Central memory CD8-positive, alpha-beta T cell (primary cell): Measurements from ENCODE around the gene CHD5.
"Not testable (repeated sequence)": the region's sequence is repeated elsewhere in the genome, so short reads cannot be mapped to it uniquely, and the experiment has no call there.

ENCODE experiments used
- ATAC-seq: fragments of 150-1000 bp; cut with Tn5 transposase; replicated peaks from 2 replicates; pipeline ENCODE4 v1.10.0; 2022; ENCODE audit warnings: mild to moderate bottlenecking, moderate FRiP score, moderate number of reproducible peaks; ENCODE audit not compliant: poor library complexity, severe bottlenecking; ENCODE audit errors: extremely low read depth
- DNase-seq, 2 donors: peaks; one replicate each; pipeline ENCODE4 v3.0.0; 2021; ENCODE audit warnings: low spot score in 2 of 2
- H3K27ac Mint-ChIP-seq: one replicate; pipeline ENCODE4 v1.8.0; 2022; ENCODE audit warnings: low read depth, mild to moderate bottlenecking, moderate library complexity, mixed read lengths
- H3K27me3 Mint-ChIP-seq: one replicate; pipeline ENCODE4 v1.8.0; 2022; ENCODE audit warnings: mixed read lengths
- H3K36me3 Mint-ChIP-seq: one replicate; pipeline ENCODE4 v1.8.0; 2022; ENCODE audit warnings: mild to moderate bottlenecking, moderate library complexity, mixed read lengths; ENCODE audit not compliant: insufficient read depth
- H3K4me1 Mint-ChIP-seq: one replicate; pipeline ENCODE4 v1.8.0; 2022; ENCODE audit warnings: mixed read lengths
- H3K4me3 Mint-ChIP-seq: one replicate; pipeline ENCODE4 v1.8.0; 2022; ENCODE audit warnings: mild to moderate bottlenecking, moderate library complexity, mixed read lengths
- H3K9me3 Mint-ChIP-seq: one replicate; pipeline ENCODE4 v1.8.0; 2022; ENCODE audit warnings: mixed read lengths

CHD5 gene

DNA sequence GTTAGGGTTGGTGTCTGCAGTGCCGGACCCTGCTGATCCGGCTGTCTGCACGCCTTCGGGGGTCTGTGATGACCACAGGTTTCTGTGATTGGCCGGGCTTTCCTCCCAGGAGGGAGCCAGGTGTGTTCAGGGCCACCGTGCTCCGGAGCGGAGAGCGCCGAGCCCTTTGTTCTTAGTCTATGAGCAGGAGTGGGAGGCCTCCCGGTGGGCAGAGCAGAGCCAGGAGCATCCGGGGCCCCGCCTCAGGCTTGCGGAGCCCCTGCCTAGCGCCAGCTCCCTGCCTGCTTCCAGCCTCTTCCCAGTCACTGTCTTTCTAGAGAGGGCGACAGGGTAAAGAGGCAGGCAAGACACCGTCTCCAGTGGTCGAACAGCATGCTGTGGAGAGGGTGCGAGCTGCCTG, 102.6 kb downstream of the CHD5 start:
- Mint-ChIP-seq H3K27ac (no peak overlapping the region), H3K9me3 (no peaks in the 10 kb centered on the region), H3K4me3 (no peak overlapping the region), H3K27me3 (no peaks in the 10 kb centered on the region), H3K36me3 (peaks cover 32% of the 10 kb centered on the region), H3K4me1 (peaks cover 17% of the 10 kb centered on the region)
- DNase-seq (no peak), ATAC-seq (no peak)

DNA sequence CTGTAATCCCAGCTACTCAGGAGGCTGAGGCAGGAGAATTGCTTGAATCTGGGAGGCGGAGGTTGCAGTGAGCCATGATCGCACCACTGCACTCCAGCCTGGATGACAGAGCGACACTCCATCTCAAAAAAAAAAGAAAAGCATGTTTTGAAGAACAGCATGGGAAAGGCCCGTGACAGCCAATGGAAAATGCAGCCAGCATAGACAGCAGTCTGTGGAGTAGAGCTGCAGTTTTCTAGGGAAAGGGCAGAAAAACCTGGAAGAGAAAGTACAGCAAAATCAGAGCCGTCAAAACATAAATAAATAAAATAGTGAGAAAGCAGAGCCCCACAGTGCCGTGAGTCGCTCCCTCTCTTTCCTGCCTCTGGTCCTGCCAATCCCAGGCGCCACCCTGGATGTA, 103.1 kb downstream of the CHD5 start:
- H3K9me3 Mint-ChIP-seq, ATAC-seq, H3K4me3 Mint-ChIP-seq, H3K27me3 Mint-ChIP-seq, DNase-seq: not testable (repeated sequence)
- peak overlapping the region; percentile 53 for H3K27ac Mint-ChIP-seq
- peaks cover 29% of the 10 kb centered on the region for H3K36me3 Mint-ChIP-seq
- peaks cover 17% of the 10 kb centered on the region for H3K4me1 Mint-ChIP-seq

DNA sequence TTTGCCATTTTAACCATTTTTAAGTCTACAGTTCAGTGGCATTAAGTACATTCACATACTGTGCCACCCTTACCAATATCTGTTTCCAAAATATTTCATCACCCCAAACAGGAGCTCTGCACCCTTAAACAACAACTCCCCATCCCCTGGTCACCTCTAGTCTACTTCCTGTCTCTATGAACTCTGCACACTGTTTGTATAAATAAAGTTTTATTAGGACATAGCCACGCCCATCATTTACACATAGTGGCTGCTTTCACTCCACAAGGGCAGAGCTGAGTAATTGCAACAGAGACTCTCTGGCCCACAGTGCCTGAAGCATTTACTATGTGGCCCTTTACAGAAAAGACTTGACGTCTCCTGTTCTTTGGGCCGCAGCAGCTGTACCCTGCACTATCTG, 104.4 kb downstream of the CHD5 start:
- Mint-ChIP-seq H3K36me3 (peaks cover 29% of the 10 kb centered on the region), H3K4me1 (peaks cover 17% of the 10 kb centered on the region), H3K27me3 (no peaks in the 10 kb centered on the region), H3K27ac (no peak overlapping the region), H3K4me3 (no peak overlapping the region), H3K9me3 (no peaks in the 10 kb centered on the region)
- DNase-seq (no peak), ATAC-seq (no peak)

DNA sequence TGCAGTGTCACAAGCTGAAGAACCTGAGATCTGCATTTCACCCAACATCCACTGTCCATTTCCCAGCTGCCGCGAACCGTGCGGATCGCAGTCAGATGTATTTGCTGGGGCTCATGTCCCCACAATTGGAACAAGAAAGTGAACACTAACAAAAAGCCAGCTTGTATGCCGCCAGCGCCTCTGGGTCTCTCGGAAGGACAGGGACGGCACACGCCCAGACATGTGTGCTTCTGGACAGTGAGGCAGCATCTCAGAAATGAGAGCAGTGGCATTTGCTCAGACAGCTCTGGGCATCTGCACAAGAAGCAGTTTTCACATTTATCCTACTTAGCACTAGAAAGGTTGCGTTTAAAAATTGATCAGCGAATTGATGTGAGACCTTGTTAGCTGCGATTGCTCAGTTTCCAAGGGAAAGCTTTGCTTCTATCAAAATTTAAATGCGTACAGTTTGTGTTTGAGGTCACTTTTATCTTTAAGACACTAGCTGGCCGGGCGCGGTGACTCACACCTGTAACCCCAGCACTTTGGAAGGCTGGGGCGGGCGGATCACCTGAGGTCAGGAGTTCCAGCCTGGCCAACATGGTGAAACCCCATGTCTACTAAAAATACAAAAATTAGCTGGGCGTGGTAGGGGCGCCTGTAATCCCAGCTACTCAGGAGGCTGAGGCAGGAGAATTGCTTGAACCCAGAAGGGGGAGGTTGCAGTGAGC, 105.8 kb downstream of the CHD5 start:
- DNase-seq, result no peak
- no peaks in the 10 kb centered on the region for H3K27me3 Mint-ChIP-seq
- ATAC-seq, result no peak
- H3K4me3 Mint-ChIP-seq, result no peak overlapping the region
- H3K9me3 Mint-ChIP-seq, result no peaks in the 10 kb centered on the region
- H3K27ac Mint-ChIP-seq, result no peak overlapping the region
- H3K4me1 Mint-ChIP-seq, result peaks cover 17% of the 10 kb centered on the region
- peaks cover 25% of the 10 kb centered on the region for H3K36me3 Mint-ChIP-seq

DNA sequence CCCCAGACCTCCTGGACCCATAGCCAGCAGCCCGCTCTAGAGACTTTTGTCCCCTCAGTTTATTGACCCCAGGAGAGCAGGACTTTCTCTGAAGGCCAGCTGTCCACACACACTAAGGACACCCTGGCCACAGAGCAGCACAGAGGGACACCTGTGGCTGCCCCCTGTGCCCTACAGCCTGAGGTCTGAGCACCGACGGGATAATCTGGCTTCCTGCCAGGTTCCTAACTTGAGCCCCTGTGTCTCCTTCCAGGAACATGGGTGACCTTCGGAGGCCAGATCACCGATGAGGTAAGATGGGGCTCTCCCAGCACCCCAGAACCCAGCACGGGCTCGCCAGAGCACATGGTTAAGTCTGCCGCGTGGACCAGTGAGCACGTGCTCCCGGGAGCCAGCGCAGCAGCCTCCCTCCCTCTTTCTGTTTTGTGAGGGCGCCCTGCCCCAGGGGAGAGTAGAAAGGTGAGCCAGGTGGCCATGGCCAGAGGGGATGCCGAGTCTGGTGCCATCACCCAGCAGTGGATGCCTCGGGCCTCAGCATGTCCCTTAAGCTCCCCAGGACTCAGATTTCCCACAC, 106.6 kb downstream of the CHD5 start:
- Mint-ChIP-seq H3K4me3 (no peak overlapping the region), H3K27me3 (no peaks in the 10 kb centered on the region), H3K4me1 (peaks cover 13% of the 10 kb centered on the region), H3K36me3 (peaks cover 21% of the 10 kb centered on the region), H3K27ac (no peak overlapping the region), H3K9me3 (no peaks in the 10 kb centered on the region)
- no peak for ATAC-seq
- DNase-seq, result no peak

DNA sequence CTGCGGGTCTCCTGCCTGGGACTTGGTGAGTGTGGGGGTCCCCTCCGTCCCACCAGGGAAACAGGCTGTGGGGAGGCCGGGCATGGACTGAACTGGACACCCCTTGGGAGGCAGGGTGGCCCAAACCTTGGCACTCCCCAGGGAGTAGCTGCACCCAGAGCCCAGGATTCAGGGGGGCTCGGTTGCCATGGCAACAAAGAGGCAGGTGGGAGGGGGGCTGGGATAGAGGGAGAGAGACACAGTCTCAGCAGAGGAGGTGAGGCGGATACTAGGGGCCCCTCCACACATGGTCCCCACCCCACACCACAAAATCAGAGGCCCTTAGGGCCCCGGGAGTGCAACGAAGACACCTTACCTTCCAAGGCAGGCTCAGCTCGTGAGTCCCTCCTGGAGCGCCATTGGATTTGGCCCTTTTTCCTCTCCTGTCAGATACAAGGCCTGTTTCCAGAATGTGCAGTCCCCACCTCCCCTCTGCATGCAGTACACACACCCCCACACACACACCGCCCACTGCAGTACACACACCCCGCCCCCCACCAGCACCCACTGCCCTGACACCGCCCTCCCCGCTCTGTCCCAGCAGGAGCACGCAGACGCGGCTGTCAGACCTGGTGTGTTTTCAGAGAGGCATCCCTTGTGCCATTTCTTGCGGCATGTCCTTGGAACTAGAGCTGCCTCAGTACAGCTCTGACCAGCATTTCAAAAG, 107.2 kb downstream of the CHD5 start:
- no peak overlapping the region for H3K4me3 Mint-ChIP-seq
- H3K9me3 Mint-ChIP-seq, result no peaks in the 10 kb centered on the region
- ATAC-seq, result no peak
- H3K27ac Mint-ChIP-seq, result no peak overlapping the region
- no peaks in the 10 kb centered on the region for H3K27me3 Mint-ChIP-seq
- no peak for DNase-seq
- peaks cover 7% of the 10 kb centered on the region for H3K4me1 Mint-ChIP-seq
- peaks cover 19% of the 10 kb centered on the region for H3K36me3 Mint-ChIP-seq

DNA sequence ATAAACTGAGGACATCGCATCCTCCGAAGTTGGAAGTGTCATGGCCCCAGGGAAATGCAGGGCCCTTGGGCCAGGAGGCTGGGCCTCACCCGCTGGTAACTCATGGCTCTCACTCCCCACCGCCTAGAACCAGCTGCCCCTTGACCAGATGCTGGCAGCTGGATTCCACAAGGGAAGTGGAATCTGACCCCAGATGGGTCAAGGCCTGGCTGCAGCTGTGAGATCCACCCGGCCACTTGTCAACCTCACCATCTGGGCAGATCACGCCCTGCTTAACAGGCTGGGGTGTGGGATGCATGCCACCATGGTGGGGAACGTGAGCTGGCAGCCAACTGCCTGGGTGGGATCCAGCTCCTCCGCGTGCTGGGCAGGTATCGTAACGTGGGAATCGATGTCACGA, 108.9 kb downstream of the CHD5 start:
- Mint-ChIP-seq H3K4me1 (peaks cover 10% of the 10 kb centered on the region), H3K4me3 (no peak overlapping the region), H3K36me3 (peaks cover 19% of the 10 kb centered on the region), H3K27ac (no peak overlapping the region), H3K9me3 (no peaks in the 10 kb centered on the region), H3K27me3 (no peaks in the 10 kb centered on the region)
- ATAC-seq (no peak), DNase-seq (no peak)

DNA sequence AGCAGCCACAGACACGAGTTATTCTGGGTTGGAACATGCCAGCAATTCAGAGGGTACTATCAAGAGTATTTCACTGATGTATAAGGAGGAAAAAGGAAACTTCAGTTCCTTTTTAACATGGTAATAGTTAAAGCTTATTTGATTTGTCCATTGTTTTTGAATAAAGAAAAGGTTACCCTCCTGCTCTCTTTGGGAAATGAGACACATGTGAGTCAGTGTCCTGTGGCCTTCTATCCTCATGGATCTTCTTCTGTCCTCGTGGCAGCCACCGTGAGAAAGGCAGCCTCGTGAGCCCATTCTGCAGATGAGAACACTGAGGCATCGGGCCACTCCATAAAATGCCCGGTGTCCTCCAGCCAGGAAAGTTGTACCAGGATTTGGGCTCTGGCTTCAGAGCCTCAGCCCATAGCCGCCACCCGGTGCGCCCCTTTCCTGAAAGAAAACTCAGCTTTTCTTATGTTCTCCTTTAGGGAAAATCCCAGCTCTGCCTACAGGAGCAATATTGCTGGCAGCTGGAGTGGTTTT, 109.6 kb downstream of the CHD5 start:
- Mint-ChIP-seq H3K9me3 (no peaks in the 10 kb centered on the region), H3K27me3 (no peaks in the 10 kb centered on the region), H3K4me3 (no peak overlapping the region), H3K27ac (no peak overlapping the region), H3K4me1 (peaks cover 10% of the 10 kb centered on the region), H3K36me3 (peaks cover 21% of the 10 kb centered on the region)
- ATAC-seq (no peak), DNase-seq (no peak)

DNA sequence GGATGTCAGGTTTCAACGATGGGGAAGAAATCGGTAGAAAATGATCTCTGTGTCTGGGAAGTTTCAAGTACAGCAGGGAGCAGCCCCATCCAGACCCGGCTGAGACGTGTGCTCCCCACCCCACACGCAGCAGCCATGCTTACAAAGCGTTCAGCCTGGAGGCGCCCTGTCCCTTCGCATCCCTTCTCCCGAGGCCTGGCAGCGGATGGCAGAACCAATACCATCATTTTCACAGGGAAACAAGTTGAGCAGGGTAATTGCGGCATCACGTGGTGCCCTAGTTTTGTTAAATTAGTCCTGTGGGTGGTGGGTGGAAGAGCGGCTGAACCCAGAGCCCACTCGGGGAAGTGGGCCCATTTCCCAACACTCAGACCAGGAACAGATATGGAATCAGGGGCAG, 110.5 kb downstream of the CHD5 start:
- Mint-ChIP-seq H3K36me3 (peaks cover 16% of the 10 kb centered on the region), H3K9me3 (no peaks in the 10 kb centered on the region), H3K4me1 (peaks cover 5% of the 10 kb centered on the region), H3K27me3 (no peaks in the 10 kb centered on the region), H3K4me3 (no peak overlapping the region), H3K27ac (no peak overlapping the region)
- ATAC-seq (no peak), DNase-seq (no peak)

DNA sequence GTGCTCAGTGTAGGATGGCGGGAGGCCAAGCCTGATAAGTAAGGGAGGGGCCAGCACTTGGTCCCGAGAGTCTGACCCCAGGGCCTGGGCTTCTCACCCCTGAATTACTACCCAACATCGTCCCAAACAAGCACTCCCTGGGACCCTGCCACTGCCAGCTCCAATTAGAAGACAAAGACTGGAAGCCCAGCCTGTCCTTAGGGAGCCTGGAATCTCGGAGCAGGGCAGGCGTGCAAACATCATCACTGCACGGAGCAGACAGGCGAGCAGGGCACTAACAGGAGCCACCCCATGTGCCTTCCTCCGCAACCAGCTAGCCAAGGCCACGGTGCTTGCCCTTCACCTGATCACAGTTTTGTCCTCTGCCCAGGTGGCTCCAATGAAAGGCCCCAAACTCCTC, 111.2 kb downstream of the CHD5 start:
- Mint-ChIP-seq H3K4me1 (peaks cover 7% of the 10 kb centered on the region), H3K9me3 (no peaks in the 10 kb centered on the region), H3K36me3 (peaks cover 12% of the 10 kb centered on the region), H3K4me3 (no peak overlapping the region), H3K27me3 (no peaks in the 10 kb centered on the region), H3K27ac (no peak overlapping the region)
- DNase-seq, result no peak
- ATAC-seq, result no peak

DNA sequence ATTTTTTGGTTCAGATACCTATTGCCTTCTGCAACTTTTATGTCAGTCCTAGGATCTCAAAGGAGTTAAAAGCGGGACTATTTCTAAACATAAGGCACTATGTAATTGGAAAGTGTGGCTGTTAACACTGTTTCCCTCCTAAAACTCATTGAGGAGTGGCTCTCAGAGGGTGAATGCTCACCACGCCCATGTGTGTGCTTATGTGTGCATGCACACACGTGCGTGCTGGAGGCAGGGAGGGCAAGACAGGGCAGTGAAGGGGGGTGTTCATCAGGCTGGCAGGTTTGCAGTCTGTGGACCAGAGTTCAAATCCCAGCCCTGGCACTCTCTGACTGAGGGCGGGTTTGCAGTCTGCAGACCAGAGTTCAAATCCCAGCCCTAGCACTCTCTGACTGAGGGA, 112.0 kb downstream of the CHD5 start:
- Mint-ChIP-seq H3K36me3 (peaks cover 12% of the 10 kb centered on the region), H3K27me3 (no peaks in the 10 kb centered on the region), H3K4me3 (no peak overlapping the region), H3K27ac (no peak overlapping the region), H3K4me1 (peaks cover 12% of the 10 kb centered on the region), H3K9me3 (no peaks in the 10 kb centered on the region)
- ATAC-seq (no peak), DNase-seq (no peak)

DNA sequence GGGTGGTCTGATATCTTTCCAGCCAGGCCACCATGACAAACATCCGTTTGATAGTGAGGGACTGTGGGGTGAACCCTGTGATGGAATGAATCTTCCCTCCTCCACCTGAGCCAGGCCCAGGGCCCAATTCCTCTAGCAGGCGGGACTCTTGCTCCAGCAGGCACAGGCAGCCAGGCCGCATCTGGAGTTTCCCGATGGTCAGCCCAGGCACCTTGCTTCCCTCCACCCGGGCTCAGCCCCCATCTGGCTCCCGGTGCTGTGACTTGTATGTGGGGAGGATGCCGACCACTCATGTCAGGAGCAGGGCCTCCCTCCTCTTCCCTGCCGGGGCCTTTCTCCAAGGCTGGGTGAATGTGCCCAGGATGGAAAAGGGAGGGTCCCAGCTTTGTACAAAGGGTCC, 113.4 kb downstream of the CHD5 start:
- H3K9me3 Mint-ChIP-seq, result no peaks in the 10 kb centered on the region
- H3K36me3 Mint-ChIP-seq, result peaks cover 13% of the 10 kb centered on the region
- DNase-seq, result no peak
- H3K4me3 Mint-ChIP-seq, result no peak overlapping the region
- H3K27me3 Mint-ChIP-seq, result no peaks in the 10 kb centered on the region
- peaks cover 22% of the 10 kb centered on the region for H3K4me1 Mint-ChIP-seq
- H3K27ac Mint-ChIP-seq, result no peak overlapping the region
- ATAC-seq, result no peak
